ENCODE results near the gene RNF169.
"Not testable (repeated sequence)": the region's sequence is repeated elsewhere in the genome, so short reads cannot be mapped to it uniquely, and the experiment has no call there.

DNA sequence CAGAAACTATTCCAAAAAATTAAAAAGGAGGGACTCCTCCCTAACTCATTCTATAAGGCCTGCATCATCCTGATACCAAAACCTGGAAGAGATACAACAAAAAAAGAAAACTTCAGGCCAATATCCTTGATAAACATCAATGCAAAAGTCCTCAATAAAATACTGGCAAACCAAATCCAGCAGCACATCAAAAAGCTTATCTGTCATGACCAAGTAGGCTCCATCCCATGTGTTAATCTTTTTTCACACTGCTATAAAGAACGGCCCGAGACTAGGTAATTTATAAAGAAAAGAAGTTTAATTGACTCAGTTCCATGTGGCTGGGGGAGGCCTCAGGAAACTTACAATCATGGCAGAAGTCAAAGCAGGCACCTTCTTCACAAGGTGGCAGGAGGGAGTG, 76.9 kb downstream of the RNF169 start:
- TF ChIP-seq, protein P1, sequence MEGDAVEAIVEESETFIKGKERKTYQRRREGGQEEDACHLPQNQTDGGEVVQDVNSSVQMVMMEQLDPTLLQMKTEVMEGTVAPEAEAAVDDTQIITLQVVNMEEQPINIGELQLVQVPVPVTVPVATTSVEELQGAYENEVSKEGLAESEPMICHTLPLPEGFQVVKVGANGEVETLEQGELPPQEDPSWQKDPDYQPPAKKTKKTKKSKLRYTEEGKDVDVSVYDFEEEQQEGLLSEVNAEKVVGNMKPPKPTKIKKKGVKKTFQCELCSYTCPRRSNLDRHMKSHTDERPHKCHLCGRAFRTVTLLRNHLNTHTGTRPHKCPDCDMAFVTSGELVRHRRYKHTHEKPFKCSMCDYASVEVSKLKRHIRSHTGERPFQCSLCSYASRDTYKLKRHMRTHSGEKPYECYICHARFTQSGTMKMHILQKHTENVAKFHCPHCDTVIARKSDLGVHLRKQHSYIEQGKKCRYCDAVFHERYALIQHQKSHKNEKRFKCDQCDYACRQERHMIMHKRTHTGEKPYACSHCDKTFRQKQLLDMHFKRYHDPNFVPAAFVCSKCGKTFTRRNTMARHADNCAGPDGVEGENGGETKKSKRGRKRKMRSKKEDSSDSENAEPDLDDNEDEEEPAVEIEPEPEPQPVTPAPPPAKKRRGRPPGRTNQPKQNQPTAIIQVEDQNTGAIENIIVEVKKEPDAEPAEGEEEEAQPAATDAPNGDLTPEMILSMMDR (IDR thresholded peaks at IDR 0.05): not testable (repeated sequence)
- TF ChIP-seq POLR2A (IDR thresholded peaks at IDR 0.05): not testable (repeated sequence)
